K562 (cell line): ENCODE results near the gene LTA. TPM values are rescaled to one million over a fixed set of nuclear protein-coding genes. Genes with fewer than 3 reads are reported as not detected.

Experiments
- CCAR2 ChIP-seq: fragments of 200-400 bp; formaldehyde crosslinking; IDR thresholded peaks from 2 replicates; pipeline ENCODE4 v1.6.1; 2017; ENCODE audit warnings: mild to moderate bottlenecking, low read depth, low read length
- ETV1 ChIP-seq: fragments of 450-650 bp; conservative IDR thresholded peaks from 2 replicates; pipeline ENCODE4 v1.6.1; 2016; ENCODE audit warnings: missing genetic modification characterization, control low read depth, low read depth, missing compliant biosample characterization
- GATAD2B ChIP-seq: fragments of 450-650 bp; IDR thresholded peaks from 2 replicates; pipeline ENCODE4 v1.6.1; 2017; ENCODE audit warnings: mild to moderate bottlenecking, borderline replicate concordance
- HIVEP1 ChIP-seq: fragments of 250-450 bp; sonication (Bioruptor Pico); IDR thresholded peaks from 2 replicates; pipeline ENCODE4 v1.4.0; 2020; ENCODE audit warnings: mild to moderate bottlenecking
- KAT2B ChIP-seq: IDR thresholded peaks from one replicate; pipeline ENCODE4 v1.6.1; 2012; ENCODE audit warnings: low read depth, mild to moderate bottlenecking, control low read depth, inconsistent platforms, low read length, moderate library complexity
- KDM5B ChIP-seq: fragments of 200-600 bp; sonication (generic); IDR thresholded peaks from 2 replicates; pipeline ENCODE4 v1.6.1; 2012; ENCODE audit warnings: low read depth, mild to moderate bottlenecking, moderate library complexity, low read length, control low read depth, inconsistent platforms; ENCODE audit not compliant: insufficient replicate concordance
- NFE2L1 ChIP-seq: fragments of 450-650 bp; IDR thresholded peaks from 2 replicates; pipeline ENCODE4 v1.6.1; 2016; ENCODE audit warnings: missing genetic modification characterization, low read depth, mild to moderate bottlenecking, missing compliant biosample characterization, moderate library complexity, borderline replicate concordance
- NFIX ChIP-seq: fragments of 250-450 bp; sonication (Bioruptor Pico); IDR thresholded peaks from 2 replicates; pipeline ENCODE4 v1.4.0; 2020; ENCODE audit warnings: low read depth, mild to moderate bottlenecking, moderate library complexity
- PURB ChIP-seq: sonication (generic); formaldehyde crosslinking; IDR thresholded peaks from 2 replicates; pipeline ENCODE4 v1.9.0; 2021; ENCODE audit warnings: low read depth, mild to moderate bottlenecking, missing genetic modification reagents
- SAFB ChIP-seq: fragments of 200-400 bp; formaldehyde crosslinking; IDR thresholded peaks from 2 replicates; pipeline ENCODE4 v1.6.1; 2017; ENCODE audit warnings: low read depth, low read length, borderline replicate concordance
- SAFB2 ChIP-seq: fragments of 200-400 bp; formaldehyde crosslinking; IDR thresholded peaks from 2 replicates; pipeline ENCODE4 v1.6.1; 2018; ENCODE audit warnings: borderline replicate concordance, low read length, low read depth, moderate library complexity; ENCODE audit not compliant: severe bottlenecking
- SIN3A ChIP-seq, 2 experiments: fragments of 150-350 bp in 1 of 2; IDR thresholded peaks; 2 replicates each; pipeline ENCODE4 v1.6.1; 2011 to 2016; ENCODE audit warnings: borderline replicate concordance in 2 of 2, low read depth in 2 of 2, low read length in 2 of 2, mild to moderate bottlenecking in 2 of 2, moderate library complexity in 2 of 2; ENCODE audit not compliant: control insufficient read depth in 1 of 2
- SMAD4 ChIP-seq: fragments of 250-450 bp; sonication (Bioruptor Pico); conservative IDR thresholded peaks from 2 replicates; pipeline ENCODE4 v1.8.0; 2021; ENCODE audit warnings: inconsistent platforms, mild to moderate bottlenecking, moderate library complexity
- SRF ChIP-seq, 2 experiments: fragments of 250-450, 450-650 bp in 1 of 2; sonication (Bioruptor Pico) in 1 of 2; sonication (generic) in 1 of 2; formaldehyde crosslinking; IDR thresholded peaks; 2 replicates each; pipeline versions ENCODE4 v1.5.0 to v1.5.1; 2020 to 2022; ENCODE audit warnings: mild to moderate bottlenecking in 1 of 2, missing genetic modification reagents in 1 of 2
- YY1 ChIP-seq, 3 experiments: IDR thresholded peaks; 2 replicates each; pipeline ENCODE4 v1.6.1; 2011; ENCODE audit warnings: low read length in 2 of 3, mild to moderate bottlenecking in 2 of 3, moderate library complexity in 2 of 3, borderline replicate concordance in 1 of 3, control low read depth in 1 of 3, low read depth in 1 of 3; ENCODE audit not compliant: insufficient read depth in 3 of 3, insufficient replicate concordance in 2 of 3, control insufficient read depth in 1 of 3, insufficient read length in 1 of 3; ENCODE audit errors: extremely low read depth in 1 of 3
- ZNF436 ChIP-seq: fragments of 250-450, 450-650 bp; sonication (Bioruptor Pico); formaldehyde crosslinking; IDR thresholded peaks from 2 replicates; pipeline ENCODE4 v1.7.0; 2020; ENCODE audit warnings: mild to moderate bottlenecking
- polyA plus RNA-seq, 8 experiments: library from polyadenylated mRNA; depleted of rRNA in 4 of 8; stranded (reverse) in 5 of 8; unstranded in 3 of 8; fragments of >200 nt; fragmentation: Nextera tagmentation in 2 of 8; fragmentation: Illumina TruSeq in 1 of 8; extraction: Ambion mirVana in 2 of 8; extraction: Trizol in 1 of 8; gene quantifications; 2 replicates each; pipeline versions ENCODE4 v1.2.1 to v1.2.3, GENCODE V29; 2011 to 2014; ENCODE audit warnings: inconsistent platforms in 1 of 8, missing spikeins in 1 of 8
- total RNA-seq, 7 experiments: library from RNA; depleted of rRNA in 6 of 7; stranded (reverse); fragments of >200 nt in 6 of 7; fragmentation: Illumina TruSeq in 2 of 7; extraction: Trizol in 2 of 7; gene quantifications; 2 replicates each; pipeline versions ENCODE4 v1.2.1 to v1.2.3, GENCODE V29; 2011 to 2021; ENCODE audit warnings: low replicate concordance in 1 of 7
- TF ChIP-seq, protein P1 (sequence below): fragments of 450-650 bp; conservative IDR thresholded peaks from 2 replicates; pipeline ENCODE4 v1.6.1; 2016; ENCODE audit warnings: missing genetic modification characterization, low read depth, mild to moderate bottlenecking, control low read depth, missing compliant biosample characterization
- TF ChIP-seq, protein P2 (sequence below): fragments of 450-650 bp; IDR thresholded peaks from one replicate; pipeline ENCODE4 v1.6.1; 2018; ENCODE audit warnings: mild to moderate bottlenecking, moderate library complexity; ENCODE audit not compliant: partially characterized antibody
- TF ChIP-seq, protein P3 (sequence below), 2 experiments: IDR thresholded peaks; 2 replicates each; pipeline ENCODE4 v1.6.1; 2012; ENCODE audit warnings: improper control_type of control experiment in 2 of 2, low read depth in 2 of 2, low read length in 2 of 2, borderline replicate concordance in 1 of 2

The LTA gene
- total and polyA plus RNA-seq, 9 of the 15 experiments (the other 6 are each of a cell fraction or from before 2014, with no cell fraction given) = 0.80 TPM; not detected in 8

DNA sequence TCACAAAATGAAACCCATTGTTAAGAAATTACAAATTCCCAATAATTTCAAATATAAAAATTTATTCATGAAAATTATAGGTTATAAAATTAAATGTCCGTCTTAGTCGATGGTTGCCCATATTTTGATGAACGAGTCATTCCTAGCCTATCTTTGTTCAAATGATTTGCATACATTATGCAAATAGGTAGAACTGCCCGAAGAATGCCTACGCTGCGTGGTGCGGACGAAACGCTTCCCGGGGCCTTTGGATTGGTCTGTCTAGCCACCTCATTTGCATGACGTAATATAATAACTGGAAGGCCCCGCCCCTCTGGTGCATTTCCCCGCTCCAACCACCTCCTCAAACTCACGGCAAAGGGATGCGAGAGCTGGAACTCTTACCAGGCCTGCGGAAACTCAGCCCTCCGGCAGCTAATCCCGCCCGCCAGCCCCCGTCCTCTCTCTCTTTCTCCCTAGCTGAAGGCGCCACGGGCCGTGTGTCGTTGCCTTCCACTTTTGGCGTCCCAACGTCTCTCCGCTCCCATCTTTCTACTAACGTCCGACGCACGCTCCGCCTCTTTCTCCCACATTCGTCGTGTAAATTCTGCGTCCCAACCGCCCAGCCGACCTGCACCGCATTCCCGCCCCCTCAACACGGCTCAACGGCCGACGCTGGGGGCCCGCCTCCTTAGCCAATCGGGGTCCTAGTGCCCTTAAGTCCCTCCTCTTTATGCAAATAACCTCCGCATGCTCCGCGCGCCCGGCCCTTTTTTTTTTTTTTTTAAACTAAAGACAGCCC lies 47.9 kb downstream of the LTA start (continued):
- TF ChIP-seq SAFB2 = no peak
- TF ChIP-seq, protein P1, sequence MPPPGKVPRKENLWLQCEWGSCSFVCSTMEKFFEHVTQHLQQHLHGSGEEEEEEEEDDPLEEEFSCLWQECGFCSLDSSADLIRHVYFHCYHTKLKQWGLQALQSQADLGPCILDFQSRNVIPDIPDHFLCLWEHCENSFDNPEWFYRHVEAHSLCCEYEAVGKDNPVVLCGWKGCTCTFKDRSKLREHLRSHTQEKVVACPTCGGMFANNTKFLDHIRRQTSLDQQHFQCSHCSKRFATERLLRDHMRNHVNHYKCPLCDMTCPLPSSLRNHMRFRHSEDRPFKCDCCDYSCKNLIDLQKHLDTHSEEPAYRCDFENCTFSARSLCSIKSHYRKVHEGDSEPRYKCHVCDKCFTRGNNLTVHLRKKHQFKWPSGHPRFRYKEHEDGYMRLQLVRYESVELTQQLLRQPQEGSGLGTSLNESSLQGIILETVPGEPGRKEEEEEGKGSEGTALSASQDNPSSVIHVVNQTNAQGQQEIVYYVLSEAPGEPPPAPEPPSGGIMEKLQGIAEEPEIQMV = no peak
- peak; percentile 76; the same call in 1 of the 2 replicates for TF ChIP-seq HIVEP1 (CRISPR knock-in tag)
- TF ChIP-seq NFIX (CRISPR knock-in tag) = peak; percentile 17; the same call in 1 of the 2 replicates
- TF ChIP-seq SRF (CRISPR knock-in tag; IDR thresholded peaks at IDR 0.05) = 0 out of 4 replicates have a peak, but pooled peaks have one; percentile 35 to 58
- TF ChIP-seq KDM5B = peak; percentile 70
- no peak for TF ChIP-seq ZNF436 (CRISPR knock-in tag)
- TF ChIP-seq SMAD4 (CRISPR knock-in tag) = peak; percentile 56; the same call in 1 of the 2 replicates
- TF ChIP-seq, protein P2, sequence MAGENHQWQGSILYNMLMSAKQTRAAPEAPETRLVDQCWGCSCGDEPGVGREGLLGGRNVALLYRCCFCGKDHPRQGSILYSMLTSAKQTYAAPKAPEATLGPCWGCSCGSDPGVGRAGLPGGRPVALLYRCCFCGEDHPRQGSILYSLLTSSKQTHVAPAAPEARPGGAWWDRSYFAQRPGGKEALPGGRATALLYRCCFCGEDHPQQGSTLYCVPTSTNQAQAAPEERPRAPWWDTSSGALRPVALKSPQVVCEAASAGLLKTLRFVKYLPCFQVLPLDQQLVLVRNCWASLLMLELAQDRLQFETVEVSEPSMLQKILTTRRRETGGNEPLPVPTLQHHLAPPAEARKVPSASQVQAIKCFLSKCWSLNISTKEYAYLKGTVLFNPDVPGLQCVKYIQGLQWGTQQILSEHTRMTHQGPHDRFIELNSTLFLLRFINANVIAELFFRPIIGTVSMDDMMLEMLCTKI = no peak
- TF ChIP-seq SIN3A (IDR thresholded peaks at IDR 0.05; ENCODE audit: borderline replicate concordance in 2 of 2, control insufficient read depth in 1 of 2, low read depth in 2 of 2, low read length in 2 of 2) = 0 out of 4 replicates have a peak, but pooled peaks of 1 of the 2 experiments have one; percentile 77
- no peak for TF ChIP-seq GATAD2B
- no peak for TF ChIP-seq KAT2B
- TF ChIP-seq, protein P3, sequence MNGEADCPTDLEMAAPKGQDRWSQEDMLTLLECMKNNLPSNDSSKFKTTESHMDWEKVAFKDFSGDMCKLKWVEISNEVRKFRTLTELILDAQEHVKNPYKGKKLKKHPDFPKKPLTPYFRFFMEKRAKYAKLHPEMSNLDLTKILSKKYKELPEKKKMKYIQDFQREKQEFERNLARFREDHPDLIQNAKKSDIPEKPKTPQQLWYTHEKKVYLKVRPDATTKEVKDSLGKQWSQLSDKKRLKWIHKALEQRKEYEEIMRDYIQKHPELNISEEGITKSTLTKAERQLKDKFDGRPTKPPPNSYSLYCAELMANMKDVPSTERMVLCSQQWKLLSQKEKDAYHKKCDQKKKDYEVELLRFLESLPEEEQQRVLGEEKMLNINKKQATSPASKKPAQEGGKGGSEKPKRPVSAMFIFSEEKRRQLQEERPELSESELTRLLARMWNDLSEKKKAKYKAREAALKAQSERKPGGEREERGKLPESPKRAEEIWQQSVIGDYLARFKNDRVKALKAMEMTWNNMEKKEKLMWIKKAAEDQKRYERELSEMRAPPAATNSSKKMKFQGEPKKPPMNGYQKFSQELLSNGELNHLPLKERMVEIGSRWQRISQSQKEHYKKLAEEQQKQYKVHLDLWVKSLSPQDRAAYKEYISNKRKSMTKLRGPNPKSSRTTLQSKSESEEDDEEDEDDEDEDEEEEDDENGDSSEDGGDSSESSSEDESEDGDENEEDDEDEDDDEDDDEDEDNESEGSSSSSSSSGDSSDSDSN (IDR thresholded peaks at IDR 0.05; ENCODE audit: borderline replicate concordance in 1 of 2, low read depth in 2 of 2, low read length in 2 of 2) = peak in 1 of 2 experiments; percentile 33; a peak in 1 of 4 replicates
- TF ChIP-seq CCAR2 = no peak
- no peak for TF ChIP-seq NFE2L1 (tag)
- no peak; the same call in 1 of the 2 replicates for TF ChIP-seq ETV1 (tag)
- TF ChIP-seq SAFB = no peak
- TF ChIP-seq YY1 (IDR thresholded peaks at IDR 0.05; ENCODE audit: borderline replicate concordance in 1 of 3, control insufficient read depth in 1 of 3, extremely low read depth in 1 of 3, insufficient read depth in 3 of 3, insufficient read length in 1 of 3, insufficient replicate concordance in 2 of 3, low read depth in 1 of 3, low read length in 2 of 3) = peak in 2 of 3 experiments; percentile 75 to 88
- TF ChIP-seq PURB (CRISPR knock-in tag) = no peak
